B cell (primary cell): ENCODE measurements around the gene RAB6B. TPM values are rescaled to one million over a fixed set of nuclear protein-coding genes. Genes with fewer than 3 reads are reported as not detected.

Source experiments
- ATAC-seq: fragments of 200-7000 bp; cut with Tn5 transposase; one replicate; pipeline ENCODE4 v1.10.0; 2021; ENCODE audit warnings: low read depth, mild to moderate bottlenecking, moderate number of reproducible peaks, moderate library complexity
- CTCF ChIA-PET: fragments of 350-600 bp; sonication (Branson Sonifier 250); formaldehyde crosslinking; loops from one replicate; lab custom pipeline; 2021; ENCODE audit warnings: antibody characterized with exemption, inconsistent platforms; lab: Charles Lee
- POLR2A ChIA-PET: fragments of 350-600 bp; sonication (Branson Sonifier 250); formaldehyde crosslinking; loops from one replicate; lab custom pipeline; 2021; ENCODE audit warnings: antibody characterized with exemption; lab: Charles Lee
- DNase-seq: peaks from one replicate; pipeline ENCODE4 v3.0.0; 2013
- H2AFZ ChIP-seq: 2 replicates; pipeline ENCODE4 v1.6.1; 2012; ENCODE audit warnings: mild to moderate bottlenecking, low read depth, low read length; ENCODE audit not compliant: insufficient read depth, poor library complexity, severe bottlenecking
- H3K27ac ChIP-seq, 2 donors: 1 replicate in 1 of 2; 2 replicates in 1 of 2; pipeline ENCODE4 v1.5.1; 2012 to 2013; ENCODE audit warnings: low read length in 2 of 2, mild to moderate bottlenecking in 2 of 2, moderate library complexity in 1 of 2
- H3K27me3 ChIP-seq, 4 experiments: fragments of 200-600 bp in 1 of 4; sonication (generic) in 1 of 4; replicated peaks in 1 of 4; 1 replicate in 2 of 4; 2 replicates in 2 of 4; pipeline versions ENCODE4 v1.6.1 to v1.7.0; 2013 to 2016; ENCODE audit warnings: low read length in 3 of 4, mild to moderate bottlenecking in 2 of 4, mixed read lengths in 1 of 4, moderate library complexity in 1 of 4; ENCODE audit not compliant: insufficient read depth in 4 of 4, control insufficient read depth in 3 of 4; ENCODE audit errors: control extremely low read depth in 1 of 4
- H3K36me3 ChIP-seq, 2 experiments: replicated peaks in 1 of 2; 1 replicate in 1 of 2; 2 replicates in 1 of 2; pipeline versions ENCODE4 v1.6.1 to v1.7.1; 2013; ENCODE audit warnings: low read length in 1 of 2; ENCODE audit not compliant: insufficient read depth in 2 of 2, control insufficient read depth in 1 of 2; ENCODE audit errors: control extremely low read depth in 1 of 2, extremely low read depth in 1 of 2
- H3K4me1 ChIP-seq, 2 donors: fragments of 200-600 bp in 1 of 2; sonication (generic) in 1 of 2; 1 replicate in 1 of 2; 2 replicates in 1 of 2; pipeline versions ENCODE4 v1.5.1 to v1.6.1; 2013 to 2017; ENCODE audit warnings: low read length in 2 of 2; ENCODE audit not compliant: control insufficient read depth in 2 of 2, insufficient read depth in 2 of 2
- H3K4me2 ChIP-seq: replicated peaks from 2 replicates; pipeline ENCODE3; 2012; ENCODE audit warnings: mild to moderate bottlenecking, low read depth, low read length; ENCODE audit not compliant: poor library complexity, severe bottlenecking
- H3K4me3 ChIP-seq, 5 experiments: fragments of 200-600 bp in 1 of 5; sonication (generic) in 1 of 5; 1 replicate in 3 of 5; 2 replicates in 2 of 5; pipeline versions ENCODE4 v1.5.1 to v1.7.0; 2011 to 2016; ENCODE audit warnings: low read length in 4 of 5, mild to moderate bottlenecking in 4 of 5, low read depth in 2 of 5, control low read depth in 1 of 5, moderate library complexity in 1 of 5; ENCODE audit not compliant: insufficient read depth in 1 of 5; ENCODE audit errors: control extremely low read depth in 1 of 5, extremely low read depth in 1 of 5
- H3K79me2 ChIP-seq: fragments of 200-600 bp; sonication (generic); one replicate; pipeline ENCODE4 v1.6.0; 2016; ENCODE audit warnings: low read length; ENCODE audit not compliant: control insufficient read depth, insufficient read depth
- H3K9ac ChIP-seq: fragments of 200-600 bp; sonication (generic); 2 replicates; pipeline ENCODE4 v1.6.1; 2017; ENCODE audit warnings: mild to moderate bottlenecking, low read length, moderate library complexity
- H3K9me3 ChIP-seq, 3 donors: one replicate each; pipeline versions ENCODE4 v1.6.1 to v1.7.1; 2013; ENCODE audit warnings: low read length in 2 of 3; ENCODE audit not compliant: control insufficient read depth in 2 of 3, insufficient read depth in 1 of 3; ENCODE audit errors: control extremely low read depth in 1 of 3
- H4K20me1 ChIP-seq: 2 replicates; pipeline ENCODE4 v1.6.0; 2012; ENCODE audit warnings: mild to moderate bottlenecking, low read length; ENCODE audit not compliant: insufficient read depth, control insufficient read depth, poor library complexity, severe bottlenecking
- H3K27ac Mint-ChIP-seq: one replicate; pipeline ENCODE4 v1.8.0; 2021; ENCODE audit warnings: mixed read lengths
- H3K27me3 Mint-ChIP-seq: one replicate; pipeline ENCODE4 v1.8.0; 2021; ENCODE audit warnings: mixed read lengths
- H3K4me1 Mint-ChIP-seq: one replicate; pipeline ENCODE4 v1.8.0; 2021; ENCODE audit warnings: mixed read lengths
- H3K4me3 Mint-ChIP-seq: one replicate; pipeline ENCODE4 v1.8.0; 2021; ENCODE audit warnings: mixed read lengths
- H3K9me3 Mint-ChIP-seq: one replicate; pipeline ENCODE4 v1.8.0; 2022; ENCODE audit warnings: mixed read lengths; ENCODE audit not compliant: insufficient read depth
- CTCF ChIP-seq: fragments of 200-600 bp; IDR thresholded peaks from one replicate; pipeline ENCODE4 v1.8.0; 2022; ENCODE audit warnings: antibody characterized with exemption, mild to moderate bottlenecking
- EZH2 ChIP-seq: IDR thresholded peaks from 2 replicates; pipeline ENCODE4 v1.6.1; 2012; ENCODE audit warnings: borderline replicate concordance, low read depth, mild to moderate bottlenecking, moderate library complexity, low read length; ENCODE audit not compliant: insufficient read depth, poor library complexity, severe bottlenecking
- WGBS: methylation state at CpG from one replicate; pipeline ENCODE4 v1.1.5; 2013; ENCODE audit warnings: missing lambda C conversion rate; ENCODE audit not compliant: insufficient coverage; 5-methylcytosine and 5-hydroxymethylcytosine counted together
- intact Hi-C: fragments of 100-400 bp; cut with micrococcal nuclease; formaldehyde crosslinking; loops from one replicate; pipeline ENCODE4 v1.10.0; 2022
- polyA plus RNA-seq: library from polyadenylated mRNA; depleted of rRNA; stranded (reverse); fragments of >200 nt; gene quantifications from 2 replicates; pipeline ENCODE4 v1.2.3, GENCODE V29; 2012
- total RNA-seq, 2 donors: library from RNA; stranded (reverse); fragments of 120-200 nt in 1 of 2; gene quantifications; 1 replicate in 1 of 2; 2 replicates in 1 of 2; pipeline versions ENCODE4 v1.2.3 to v1.2.4, GENCODE V29; 2013 to 2022

Gene RAB6B
- total and polyA plus RNA-seq, 2 donors (not counting 1 experiment from before 2014, with no cell fraction given): not detected

GRCh38 chr3:133882986-133883586, 12.6 kb downstream of the RAB6B start:
- CTCF ChIA-PET: no interaction called here
- 69% methylated on average over 2 of the region's 3 CpGs for WGBS
- no peaks in the 10 kb centered on the region for H3K4me1 ChIP-seq
- H3K4me2 ChIP-seq: no peak overlapping the region
- H3K27me3 Mint-ChIP-seq: peaks cover 21% of the 10 kb centered on the region
- DNase-seq (no peak), ATAC-seq (no peak)
- peaks cover 1 to 22% (median 7%) of the 10 kb centered on the region in 3 donors for H3K9me3 ChIP-seq
- no peaks in the 10 kb centered on the region for H3K27me3 ChIP-seq
- intact Hi-C loops: no loop called here
- H3K36me3 ChIP-seq: no peaks in the 10 kb centered on the region
- H3K27ac ChIP-seq: no peak overlapping the region
- no peaks in the 10 kb centered on the region for H3K79me2 ChIP-seq
- H3K4me1 Mint-ChIP-seq: no peaks in the 10 kb centered on the region
- POLR2A ChIA-PET: no interaction called here
- H3K9me3 Mint-ChIP-seq: peaks cover 9% of the 10 kb centered on the region
- H3K4me3 ChIP-seq: no peak overlapping the region
- no peak overlapping the region for H3K27ac Mint-ChIP-seq
- TF ChIP-seq CTCF (no peak), EZH2 (no peak)
- H2AFZ ChIP-seq: no peak overlapping the region
- no peak overlapping the region for H3K9ac ChIP-seq
- no peak overlapping the region for H3K4me3 Mint-ChIP-seq
- no peaks in the 10 kb centered on the region for H4K20me1 ChIP-seq

GRCh38 chr3:133881939-133882825, 13.5 kb downstream of the RAB6B start:
- ChIA-PET CTCF (no interaction called here), POLR2A (no interaction called here)
- Histone ChIP-seq H3K4me3 (no peak overlapping the region), H3K27me3 (no peaks in the 10 kb centered on the region), H2AFZ (no peak overlapping the region), H3K4me2 (no peak overlapping the region), H3K27ac (no peak overlapping the region), H3K9ac (no peak overlapping the region), H3K4me1 (no peaks in the 10 kb centered on the region), H3K9me3 (peaks cover 1 to 22% (median 7%) of the 10 kb centered on the region in 3 donors), H4K20me1 (no peaks in the 10 kb centered on the region), H3K36me3 (no peaks in the 10 kb centered on the region), H3K79me2 (no peaks in the 10 kb centered on the region)
- Mint-ChIP-seq H3K27me3 (peaks cover 21% of the 10 kb centered on the region), H3K4me1 (no peaks in the 10 kb centered on the region), H3K9me3 (peaks cover 9% of the 10 kb centered on the region), H3K4me3 (no peak overlapping the region), H3K27ac (no peak overlapping the region)
- ATAC-seq (no peak), DNase-seq (no peak)
- TF ChIP-seq EZH2: no peak
- no peak for TF ChIP-seq CTCF
- WGBS: 0% methylated on average over 1 of the region's 5 CpGs
- intact Hi-C loops: no loop called here
